Endothelial cell (in vitro differentiated cells): ENCODE measurements around the gene AP3B1. TPM values are rescaled to one million over a fixed set of nuclear protein-coding genes. Genes with fewer than 3 reads are reported as not detected.

Experiments used
- DNase-seq: peaks from one replicate; pipeline ENCODE4 v3.0.0; 2021; ENCODE audit warnings: low spot score
- H3K27ac Mint-ChIP-seq: one replicate; pipeline ENCODE4 v1.8.0; 2021; ENCODE audit warnings: mixed read lengths, inconsistent platforms; ENCODE audit not compliant: unreplicated experiment
- H3K27me3 Mint-ChIP-seq: one replicate; pipeline ENCODE4 v1.8.0; 2021; ENCODE audit warnings: mild to moderate bottlenecking, moderate library complexity, mixed read lengths, inconsistent platforms; ENCODE audit not compliant: unreplicated experiment
- H3K36me3 Mint-ChIP-seq: one replicate; pipeline ENCODE4 v1.8.0; 2021; ENCODE audit warnings: mild to moderate bottlenecking, low read depth, mixed read lengths, inconsistent platforms; ENCODE audit not compliant: unreplicated experiment
- H3K4me1 Mint-ChIP-seq: one replicate; pipeline ENCODE4 v1.8.0; 2021; ENCODE audit warnings: mild to moderate bottlenecking, mixed read lengths, inconsistent platforms; ENCODE audit not compliant: unreplicated experiment
- H3K4me3 Mint-ChIP-seq: one replicate; pipeline ENCODE4 v1.8.0; 2021; ENCODE audit warnings: mild to moderate bottlenecking, mixed read lengths, inconsistent platforms; ENCODE audit not compliant: unreplicated experiment
- H3K9me3 Mint-ChIP-seq: one replicate; pipeline ENCODE4 v1.8.0; 2021; ENCODE audit warnings: mixed read lengths, inconsistent platforms; ENCODE audit not compliant: unreplicated experiment
- CTCF ChIP-seq: fragments of 200-600 bp; sonication (generic); IDR thresholded peaks from one replicate; pipeline ENCODE4 v1.5.0; 2021; ENCODE audit warnings: antibody characterized with exemption; ENCODE audit not compliant: unreplicated experiment
- total RNA-seq: library from RNA; stranded (reverse); fragmentation: NEBNext Ultra II Directional; extraction: Animal tissue kit (Norgen Biotek cat#: 25700); gene quantifications from one replicate; pipeline ENCODE4 v1.2.1, GENCODE V29; 2021; ENCODE audit not compliant: unreplicated experiment

AP3B1 gene
- total RNA-seq, 1 donor from 2014 or later = 60.9 TPM

- H3K9me3 Mint-ChIP-seq = no peaks in the 10 kb centered on the region
- TF ChIP-seq CTCF = no peak
- peaks cover 3% of the 10 kb centered on the region for H3K27me3 Mint-ChIP-seq
- DNase-seq = no peak
- no peaks in the 10 kb centered on the region for H3K4me1 Mint-ChIP-seq
- no peak overlapping the region for H3K4me3 Mint-ChIP-seq
- peaks cover 16% of the 10 kb centered on the region for H3K36me3 Mint-ChIP-seq
- H3K27ac Mint-ChIP-seq = no peak overlapping the region
These were observed 231.0 kb downstream of the AP3B1 start for GRCh38 chr5:78063495-78063894.

DNA sequence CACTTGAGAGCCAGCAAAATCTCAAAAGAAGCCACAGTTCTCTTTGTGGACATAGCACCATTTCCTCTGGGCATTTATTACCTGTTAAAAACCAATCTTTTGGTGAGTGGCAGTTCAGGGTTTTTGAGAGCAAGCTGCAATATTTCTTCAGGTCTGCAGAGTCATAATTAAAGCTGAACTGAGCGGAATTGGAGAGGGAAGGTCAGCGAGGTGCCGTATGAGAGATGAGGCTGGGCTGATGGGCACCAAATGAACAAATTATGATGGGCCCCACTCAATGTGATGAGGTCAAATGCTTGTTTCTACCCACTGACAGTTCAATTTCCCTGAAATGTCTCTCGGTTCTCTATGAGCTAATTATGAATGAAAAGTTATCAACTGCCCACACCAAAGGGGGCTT, 231.9 kb downstream of the AP3B1 start:
- Mint-ChIP-seq H3K27me3 (peaks cover 2% of the 10 kb centered on the region), H3K36me3 (peaks cover 12% of the 10 kb centered on the region), H3K27ac (no peak overlapping the region), H3K4me1 (peaks cover under 1% of the 10 kb centered on the region), H3K4me3 (no peak overlapping the region), H3K9me3 (no peaks in the 10 kb centered on the region)
- TF ChIP-seq CTCF = no peak
- DNase-seq = no peak

- Mint-ChIP-seq H3K27ac (no peak overlapping the region), H3K4me1 (peaks cover 10% of the 10 kb centered on the region), H3K27me3 (no peaks in the 10 kb centered on the region), H3K36me3 (no peaks in the 10 kb centered on the region), H3K4me3 (no peak overlapping the region), H3K9me3 (no peaks in the 10 kb centered on the region)
- no peak for TF ChIP-seq CTCF
- DNase-seq = no peak
These were observed 234.1 kb downstream of the AP3B1 start for GRCh38 chr5:78060421-78060820.

DNA sequence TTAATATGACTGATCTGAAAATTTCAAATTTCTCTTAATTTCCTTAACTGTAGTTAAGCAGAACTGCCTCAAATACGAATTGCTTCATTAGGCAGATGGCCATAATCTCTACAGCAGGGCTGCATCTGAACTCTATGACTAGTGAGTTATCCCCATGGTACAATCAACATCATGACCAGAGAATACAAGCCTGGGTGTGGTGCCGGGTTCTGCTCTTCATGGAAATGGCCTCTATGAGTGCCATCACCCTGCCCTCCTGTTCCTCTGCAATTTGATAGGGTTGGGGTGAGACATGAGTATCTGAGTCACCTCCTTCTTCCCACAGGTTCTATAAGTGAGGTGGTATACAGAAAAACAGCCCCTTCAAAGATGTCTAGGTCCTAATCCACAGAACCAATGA, 235.9 kb downstream of the AP3B1 start:
- Mint-ChIP-seq H3K27ac (no peak overlapping the region), H3K9me3 (no peaks in the 10 kb centered on the region), H3K4me1 (peaks cover 15% of the 10 kb centered on the region), H3K27me3 (no peaks in the 10 kb centered on the region), H3K4me3 (no peak overlapping the region), H3K36me3 (peaks cover 3% of the 10 kb centered on the region)
- no peak for TF ChIP-seq CTCF
- no peak for DNase-seq

- no peak for DNase-seq
- H3K27ac Mint-ChIP-seq = no peak overlapping the region
These were observed 237.5 kb downstream of the AP3B1 start for GRCh38 chr5:78056901-78057514.

More at GRCh38 chr5:78056901-78057514, 237.5 kb downstream of the AP3B1 start:
- Mint-ChIP-seq H3K9me3 (no peaks in the 10 kb centered on the region), H3K36me3 (peaks cover 3% of the 10 kb centered on the region), H3K4me1 (peaks cover 15% of the 10 kb centered on the region), H3K27me3 (no peaks in the 10 kb centered on the region), H3K4me3 (no peak overlapping the region)
- TF ChIP-seq CTCF = no peak
